WERI-Rb-1 (cell line): ENCODE data around the gene KRT8.

Source experiments
- DNase-seq: peaks from one replicate; pipeline ENCODE4 v3.0.0-alpha.2; 2020
- H3K27ac ChIP-seq: fragments of 250-450 bp; sonication (Bioruptor Pico); 2 replicates; pipeline ENCODE4 v1.5.1; 2020; ENCODE audit warnings: mild to moderate bottlenecking, moderate library complexity
- H3K27me3 ChIP-seq: fragments of 250-450 bp; sonication (Bioruptor Pico); 2 replicates; pipeline ENCODE4 v1.5.1; 2021; ENCODE audit warnings: mild to moderate bottlenecking, low read depth, moderate library complexity; ENCODE audit not compliant: insufficient read depth, severe bottlenecking
- H3K36me3 ChIP-seq: fragments of 250-450 bp; sonication (Bioruptor Pico); 2 replicates; pipeline ENCODE4 v1.5.1; 2020; ENCODE audit warnings: mild to moderate bottlenecking, moderate library complexity
- H3K4me3 ChIP-seq: 2 replicates; pipeline ENCODE4 v1.5.1; 2011; ENCODE audit warnings: low read depth, mild to moderate bottlenecking, control low read depth, low read length
- H3K9me3 ChIP-seq: fragments of 250-450 bp; sonication (Bioruptor Pico); 2 replicates; pipeline ENCODE4 v1.5.1; 2021; ENCODE audit warnings: mild to moderate bottlenecking, moderate library complexity; ENCODE audit not compliant: severe bottlenecking
- TF ChIP-seq, protein P1 (sequence below): IDR thresholded peaks from 2 replicates; pipeline ENCODE4 v1.5.1; 2011; ENCODE audit warnings: low read depth, mild to moderate bottlenecking, control low read depth, inconsistent platforms, low read length

Gene KRT8

DNA sequence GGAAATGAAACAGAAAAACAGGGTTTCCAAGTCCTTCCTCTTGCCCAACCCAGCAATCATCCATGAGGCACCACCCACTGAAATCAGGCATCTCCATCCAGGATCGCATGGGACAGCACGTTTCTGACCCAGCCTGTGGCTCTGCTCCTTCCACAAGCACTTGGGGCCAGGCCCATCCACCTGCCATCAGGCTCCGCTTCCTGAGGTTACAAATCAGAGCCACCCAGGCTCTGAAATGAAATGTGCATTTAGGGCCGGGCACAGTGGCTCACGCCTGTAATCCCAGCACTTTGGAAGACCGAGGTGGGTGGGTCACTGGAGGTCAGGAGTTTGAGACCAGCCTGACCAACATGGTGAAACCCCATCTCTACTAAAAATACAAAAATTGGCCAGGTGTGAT lies 55.4 kb downstream of the KRT8 start:
- Histone ChIP-seq H3K27ac (no peak overlapping the region), H3K36me3 (no peaks in the 10 kb centered on the region), H3K9me3 (no peaks in the 10 kb centered on the region), H3K4me3 (no peak overlapping the region), H3K27me3 (peaks cover 97% of the 10 kb centered on the region)
- TF ChIP-seq, protein P1, sequence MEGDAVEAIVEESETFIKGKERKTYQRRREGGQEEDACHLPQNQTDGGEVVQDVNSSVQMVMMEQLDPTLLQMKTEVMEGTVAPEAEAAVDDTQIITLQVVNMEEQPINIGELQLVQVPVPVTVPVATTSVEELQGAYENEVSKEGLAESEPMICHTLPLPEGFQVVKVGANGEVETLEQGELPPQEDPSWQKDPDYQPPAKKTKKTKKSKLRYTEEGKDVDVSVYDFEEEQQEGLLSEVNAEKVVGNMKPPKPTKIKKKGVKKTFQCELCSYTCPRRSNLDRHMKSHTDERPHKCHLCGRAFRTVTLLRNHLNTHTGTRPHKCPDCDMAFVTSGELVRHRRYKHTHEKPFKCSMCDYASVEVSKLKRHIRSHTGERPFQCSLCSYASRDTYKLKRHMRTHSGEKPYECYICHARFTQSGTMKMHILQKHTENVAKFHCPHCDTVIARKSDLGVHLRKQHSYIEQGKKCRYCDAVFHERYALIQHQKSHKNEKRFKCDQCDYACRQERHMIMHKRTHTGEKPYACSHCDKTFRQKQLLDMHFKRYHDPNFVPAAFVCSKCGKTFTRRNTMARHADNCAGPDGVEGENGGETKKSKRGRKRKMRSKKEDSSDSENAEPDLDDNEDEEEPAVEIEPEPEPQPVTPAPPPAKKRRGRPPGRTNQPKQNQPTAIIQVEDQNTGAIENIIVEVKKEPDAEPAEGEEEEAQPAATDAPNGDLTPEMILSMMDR, result no peak
- DNase-seq, result no peak

DNA sequence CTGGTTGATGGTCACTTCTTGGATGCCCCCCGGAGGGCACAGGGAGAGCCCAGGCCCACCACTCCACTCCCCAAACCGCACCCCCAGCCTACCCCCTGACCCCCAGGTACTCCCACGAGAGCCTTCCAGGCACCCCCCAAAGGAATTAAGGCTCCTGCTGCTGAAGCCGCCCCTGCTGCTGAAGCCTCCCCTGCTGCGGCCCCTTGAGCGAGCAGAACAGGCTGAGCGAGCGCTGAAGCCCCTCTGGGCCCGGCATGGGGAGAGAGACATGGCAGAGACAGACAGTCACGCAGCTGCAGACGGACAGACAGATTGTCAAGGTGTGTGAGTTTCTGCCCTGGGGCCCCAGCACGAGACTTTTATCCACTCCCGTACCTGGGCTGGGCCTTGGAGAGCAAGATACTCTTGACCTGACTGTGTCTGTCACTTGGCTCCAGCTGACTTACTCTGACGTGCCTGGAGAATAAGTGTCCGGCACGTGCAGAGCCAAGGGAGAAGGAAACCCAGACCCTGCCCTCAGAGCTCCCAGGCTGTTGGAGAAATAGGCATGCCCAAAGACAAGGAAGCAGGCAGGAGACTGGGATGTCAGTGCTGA lies 56.1 kb downstream of the KRT8 start, which contains the start of gene KRT78:
KRT78 (minus strand) TSS at position 334 of the 595 bp plus-strand sequence; CDS start at position 270, 64 bp downstream.
- Histone ChIP-seq H3K27me3 (peaks cover 99% of the 10 kb centered on the region), H3K36me3 (no peaks in the 10 kb centered on the region), H3K27ac (no peak within 1 kb of the TSS), H3K4me3 (no peak within 1 kb of the TSS), H3K9me3 (no peaks in the 10 kb centered on the region)
- TF ChIP-seq, protein P1, result no peak
- no peak for DNase-seq

DNA sequence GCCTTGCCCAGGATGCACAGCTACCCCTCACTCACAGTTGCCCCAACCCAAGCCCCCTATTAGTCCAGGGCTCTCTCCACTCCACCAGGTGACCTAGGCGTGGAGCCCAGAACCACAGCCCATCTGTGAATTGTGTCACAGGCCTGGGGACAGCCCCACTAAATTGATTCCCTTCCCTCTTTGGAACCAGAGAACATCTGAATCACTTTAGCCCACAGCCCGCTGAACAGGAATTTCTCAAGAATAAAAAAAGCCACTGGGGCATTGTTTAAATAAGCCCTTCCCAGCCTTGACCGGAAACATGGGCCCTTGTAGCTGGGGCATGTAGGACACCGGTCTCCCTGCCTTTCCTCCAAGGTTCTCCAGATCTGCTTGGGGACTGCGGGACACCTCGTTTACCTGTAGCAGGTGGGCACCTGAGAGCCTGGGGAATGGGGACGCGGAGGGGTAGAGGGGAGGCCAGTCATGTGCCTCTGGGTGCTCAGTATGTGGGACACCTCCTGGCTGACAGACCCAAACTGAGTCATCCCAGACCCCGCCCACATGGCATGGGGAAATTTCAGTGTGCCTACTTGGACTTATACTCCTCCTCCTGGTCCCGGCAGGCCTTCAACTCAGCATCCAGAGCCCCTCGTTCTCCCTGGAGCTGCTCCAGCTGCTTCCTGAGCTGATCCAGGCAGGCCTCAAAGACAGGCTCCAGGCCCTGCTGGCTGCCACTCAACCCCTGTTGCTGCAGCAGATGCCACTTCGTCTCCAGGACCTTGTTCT lies 57.4 kb downstream of the KRT8 start:
- TF ChIP-seq, protein P1, result no peak
- no peak overlapping the region for H3K27ac ChIP-seq
- no peak for DNase-seq
- peaks cover 93% of the 10 kb centered on the region for H3K27me3 ChIP-seq
- H3K9me3 ChIP-seq, result no peaks in the 10 kb centered on the region
- H3K36me3 ChIP-seq, result no peaks in the 10 kb centered on the region
- no peak overlapping the region for H3K4me3 ChIP-seq
